Epithelial cell of esophagus (primary cell): Measurements from ENCODE around the gene SLC4A2.
"Not testable (repeated sequence)": the region's sequence is repeated elsewhere in the genome, so short reads cannot be mapped to it uniquely, and the experiment has no call there.

Source experiments
- DNase-seq: peaks from one replicate; pipeline ENCODE4 v3.0.0; 2010; ENCODE audit warnings: low read depth
- H3K4me3 ChIP-seq: 2 replicates; pipeline ENCODE4 v1.5.1; 2011; ENCODE audit warnings: mild to moderate bottlenecking, low read length, control low read depth
- CTCF ChIP-seq: IDR thresholded peaks from 2 replicates; pipeline ENCODE4 v1.5.1; 2011; ENCODE audit warnings: low read depth, mild to moderate bottlenecking, low read length, control low read depth, inconsistent platforms; ENCODE audit not compliant: insufficient read depth; ENCODE audit errors: missing control alignments

Gene SLC4A2

GRCh38 chr7:151039850-151040548 lies 19.4 kb upstream of the SLC4A2 start:
- no peak overlapping the region for H3K4me3 ChIP-seq
- no peak for DNase-seq
- TF ChIP-seq CTCF: no peak

- H3K4me3 ChIP-seq: no peak overlapping the region
Measured at GRCh38 chr7:151040616-151041375, 18.6 kb upstream of the SLC4A2 start.

GRCh38 chr7:151043449-151043848 lies 15.9 kb upstream of the SLC4A2 start:
- DNase-seq, H3K4me3 ChIP-seq: not testable (repeated sequence)

More at GRCh38 chr7:151040616-151041375, 18.6 kb upstream of the SLC4A2 start:
- no peak for TF ChIP-seq CTCF
- no peak for DNase-seq

GRCh38 chr7:151043959-151044358 lies 15.4 kb upstream of the SLC4A2 start:
- no peak for TF ChIP-seq CTCF
- DNase-seq: no peak
- no peak overlapping the region for H3K4me3 ChIP-seq

- H3K4me3 ChIP-seq: no peak overlapping the region
- no peak for TF ChIP-seq CTCF
- no peak for DNase-seq
Measured at GRCh38 chr7:151045262-151045661, 14.1 kb upstream of the SLC4A2 start.

- DNase-seq: no peak
- H3K4me3 ChIP-seq: no peak overlapping the region
- no peak for TF ChIP-seq CTCF
Measured at GRCh38 chr7:151045967-151046366, 13.4 kb upstream of the SLC4A2 start.

GRCh38 chr7:151046603-151047573 lies 12.5 kb upstream of the SLC4A2 start:
- no peak overlapping the region for H3K4me3 ChIP-seq
- peak; percentile 56 for DNase-seq
- TF ChIP-seq CTCF: no peak
